ENCODE results near the gene RAP1GAP.

RAP1GAP gene

DNA sequence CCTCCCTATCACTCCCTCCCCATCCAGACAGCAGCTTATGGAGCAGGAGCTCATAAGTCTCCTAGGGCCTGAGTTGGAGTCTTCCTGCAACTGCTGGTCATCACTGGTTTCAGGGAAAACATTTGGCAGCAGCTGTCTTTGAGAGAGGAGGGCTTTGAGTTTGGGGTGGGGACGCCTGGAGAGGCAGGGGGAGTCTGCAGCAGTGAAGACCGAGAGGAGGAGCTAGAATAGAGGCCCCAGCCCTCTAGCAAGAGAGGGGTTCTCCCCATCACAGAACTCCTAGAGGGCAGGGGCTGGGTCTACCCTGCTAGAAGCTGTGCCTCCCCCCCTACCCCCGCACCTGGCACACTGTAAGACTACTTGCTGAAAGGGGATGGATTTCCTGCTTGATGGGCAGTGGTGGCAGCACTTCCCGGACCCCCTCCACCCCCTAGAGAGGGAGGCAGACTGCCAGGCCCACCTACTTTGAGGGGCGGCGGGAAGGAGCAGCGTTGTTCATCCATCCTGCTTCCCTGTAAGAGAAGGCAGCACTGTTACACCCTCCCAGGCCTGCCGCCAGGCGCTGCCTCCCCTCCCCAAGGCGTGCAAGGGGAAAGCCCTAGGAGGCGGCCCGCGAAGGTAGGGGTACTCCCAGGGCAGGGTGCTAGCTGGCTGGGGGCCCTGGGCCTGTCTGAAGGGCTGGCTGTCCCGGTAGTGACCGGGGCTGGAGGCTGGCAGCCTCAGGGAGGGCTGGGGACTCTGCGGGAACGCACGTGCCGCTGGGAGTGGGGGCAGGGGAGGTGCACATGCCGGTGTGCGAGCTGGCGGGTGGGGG, 50.4 kb downstream of the RAP1GAP start:
- no peak for TF ChIP-seq CTCF (IDR thresholded peaks at IDR 0.05; ENCODE audit: low read depth, low read length)
- H3K4me1 ChIP-seq, result peaks cover 13% of the 10 kb centered on the region
- DNase-seq, result peak; percentile 19
- H3K36me3 ChIP-seq, result no peaks in the 10 kb centered on the region
- H3K4me3 ChIP-seq (ENCODE audit: low read depth, low read length), result no peak overlapping the region
- H3K27me3 ChIP-seq, result no peaks in the 10 kb centered on the region
- H3K9me3 ChIP-seq, result no peaks in the 10 kb centered on the region

- Histone ChIP-seq H3K4me3 (ENCODE audit: low read depth, low read length) (no peak overlapping the region), H3K4me1 (peaks cover 8% of the 10 kb centered on the region), H3K27me3 (no peaks in the 10 kb centered on the region), H3K9me3 (no peaks in the 10 kb centered on the region), H3K36me3 (no peaks in the 10 kb centered on the region)
- no peak for DNase-seq
- TF ChIP-seq CTCF (IDR thresholded peaks at IDR 0.05; ENCODE audit: low read depth, low read length), result no peak
Observed at GRCh38 chr1:21618059-21618458, 51.1 kb downstream of the RAP1GAP start.

DNA sequence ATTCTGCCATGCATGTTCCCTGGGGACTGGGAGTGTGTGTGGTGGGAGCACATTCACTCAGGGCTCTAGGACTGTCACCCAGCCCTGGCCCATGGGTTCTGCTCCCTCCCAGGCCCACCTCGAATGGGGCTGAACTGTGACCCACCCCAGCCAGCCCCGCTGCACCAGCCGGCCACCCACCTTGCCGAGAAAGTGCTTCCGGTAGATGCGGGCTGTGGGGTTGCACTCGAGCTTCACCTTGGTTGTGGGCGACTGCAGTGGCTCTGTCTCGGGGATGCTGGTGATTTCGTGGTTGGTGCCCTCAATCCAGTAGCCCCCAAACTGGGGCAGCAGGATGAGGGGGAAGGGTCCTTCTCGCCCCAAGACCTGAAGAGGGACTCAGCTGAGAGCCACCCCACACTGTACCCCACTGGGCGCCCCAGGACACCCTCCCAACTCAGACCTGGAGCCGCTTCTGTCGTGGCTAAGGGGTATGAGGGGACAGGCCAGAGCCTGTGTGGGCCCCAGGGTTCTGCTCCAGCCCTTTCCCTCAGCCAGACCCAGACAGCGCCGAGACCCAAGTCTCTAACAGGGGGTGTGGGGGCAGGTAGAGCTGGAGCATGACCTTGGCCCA, 51.9 kb downstream of the RAP1GAP start:
- Histone ChIP-seq H3K9me3 (no peaks in the 10 kb centered on the region), H3K36me3 (no peaks in the 10 kb centered on the region), H3K4me3 (ENCODE audit: low read depth, low read length) (no peak overlapping the region), H3K4me1 (peaks cover 4% of the 10 kb centered on the region), H3K27me3 (no peaks in the 10 kb centered on the region)
- DNase-seq, result no peak
- TF ChIP-seq CTCF (IDR thresholded peaks at IDR 0.05; ENCODE audit: low read depth, low read length), result no peak

DNA sequence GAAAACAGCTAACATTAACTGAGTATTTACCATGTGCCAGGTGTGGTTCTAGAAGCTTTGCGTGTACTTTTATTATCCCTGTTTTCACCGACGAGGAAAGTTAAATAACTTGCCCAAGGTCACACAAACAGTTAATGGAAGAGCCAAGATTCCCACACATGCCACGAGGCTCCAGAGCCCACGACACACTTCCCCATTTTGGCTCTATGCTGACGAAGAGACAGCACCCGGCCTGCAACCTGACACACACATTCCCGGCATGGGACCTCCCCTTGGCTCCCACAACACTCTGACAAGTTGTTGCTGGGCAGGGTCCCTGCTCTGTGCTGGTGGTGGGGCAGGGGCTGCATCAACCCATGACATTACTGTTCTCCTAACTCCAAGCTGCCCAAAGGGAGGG, 52.8 kb downstream of the RAP1GAP start:
- H3K4me1 ChIP-seq, result peaks cover 4% of the 10 kb centered on the region
- H3K9me3 ChIP-seq, result no peaks in the 10 kb centered on the region
- H3K27me3 ChIP-seq, result no peaks in the 10 kb centered on the region
- TF ChIP-seq CTCF (IDR thresholded peaks at IDR 0.05; ENCODE audit: low read depth, low read length), result no peak
- H3K36me3 ChIP-seq, result no peaks in the 10 kb centered on the region
- H3K4me3 ChIP-seq (ENCODE audit: low read depth, low read length), result no peak overlapping the region
- no peak for DNase-seq

GRCh38 chr1:21614419-21615115, 54.6 kb downstream of the RAP1GAP start:
- TF ChIP-seq CTCF (IDR thresholded peaks at IDR 0.05; ENCODE audit: low read depth, low read length), result no peak
- Histone ChIP-seq H3K4me1 (peaks cover 4% of the 10 kb centered on the region), H3K36me3 (no peaks in the 10 kb centered on the region), H3K27me3 (no peaks in the 10 kb centered on the region), H3K4me3 (ENCODE audit: low read depth, low read length) (no peak overlapping the region), H3K9me3 (no peaks in the 10 kb centered on the region)
- DNase-seq, result no peak
